Measurements from ENCODE around the gene PODN. TPM values are rescaled to one million over a fixed set of nuclear protein-coding genes. Genes with fewer than 3 reads are reported as not detected.

PODN gene
- total RNA-seq, 1 experiment from 2014 or later = 0.10 TPM

GRCh38 chr1:53079251-53079650 lies 17.2 kb downstream of the PODN start:
- H3K27me3 ChIP-seq = no peaks in the 10 kb centered on the region
- no peak for DNase-seq
- no peak overlapping the region for H3K4me3 ChIP-seq
- H3K9me3 ChIP-seq = no peaks in the 10 kb centered on the region
- H3K36me3 ChIP-seq = no peaks in the 10 kb centered on the region

- H3K4me3 ChIP-seq = no peak overlapping the region
- DNase-seq = no peak
- no peaks in the 10 kb centered on the region for H3K27me3 ChIP-seq
- H3K9me3 ChIP-seq = no peaks in the 10 kb centered on the region
- no peaks in the 10 kb centered on the region for H3K36me3 ChIP-seq
Measured at GRCh38 chr1:53080041-53080440, 18.0 kb downstream of the PODN start.

- Histone ChIP-seq H3K27me3 (no peaks in the 10 kb centered on the region), H3K4me3 (no peak overlapping the region), H3K9me3 (no peaks in the 10 kb centered on the region), H3K36me3 (no peaks in the 10 kb centered on the region)
- DNase-seq = no peak
Measured at GRCh38 chr1:53080769-53081168, 18.8 kb downstream of the PODN start.

DNA sequence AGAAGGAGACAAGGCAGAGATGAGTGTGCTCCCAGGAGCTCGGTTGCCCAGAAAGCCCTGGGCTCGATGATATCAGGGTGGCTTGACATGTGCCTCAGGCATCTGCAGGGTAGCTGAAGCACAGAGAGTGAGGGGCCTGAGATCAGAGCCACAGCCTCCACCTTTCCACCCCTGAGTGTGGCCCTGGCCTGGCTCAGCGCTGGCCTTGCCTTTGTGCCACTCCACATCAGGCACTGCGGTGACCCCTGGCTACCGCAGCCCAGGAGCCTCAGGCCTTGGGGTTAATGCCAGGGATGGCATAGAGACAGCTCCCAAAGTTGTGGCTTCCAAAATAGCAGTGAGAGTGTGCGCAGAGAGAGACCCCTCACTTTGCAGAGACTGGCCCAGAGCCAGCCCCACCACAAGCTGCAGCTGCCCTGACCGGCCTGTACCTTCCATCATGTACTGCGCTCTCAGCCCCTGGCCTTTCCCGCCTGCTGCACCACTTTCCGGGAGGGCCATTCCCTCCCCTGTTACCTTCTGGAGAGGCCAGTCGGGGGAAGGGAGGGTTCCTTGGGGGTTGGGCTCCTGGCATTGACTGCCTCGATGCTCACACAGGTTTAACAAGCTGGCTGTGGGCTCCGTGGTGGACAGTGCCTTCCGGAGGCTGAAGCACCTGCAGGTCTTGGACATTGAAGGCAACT lies 19.5 kb downstream of the PODN start:
- H3K27me3 ChIP-seq = no peaks in the 10 kb centered on the region
- no peak overlapping the region for H3K4me3 ChIP-seq
- DNase-seq = no peak
- no peaks in the 10 kb centered on the region for H3K36me3 ChIP-seq
- H3K9me3 ChIP-seq = no peaks in the 10 kb centered on the region

DNA sequence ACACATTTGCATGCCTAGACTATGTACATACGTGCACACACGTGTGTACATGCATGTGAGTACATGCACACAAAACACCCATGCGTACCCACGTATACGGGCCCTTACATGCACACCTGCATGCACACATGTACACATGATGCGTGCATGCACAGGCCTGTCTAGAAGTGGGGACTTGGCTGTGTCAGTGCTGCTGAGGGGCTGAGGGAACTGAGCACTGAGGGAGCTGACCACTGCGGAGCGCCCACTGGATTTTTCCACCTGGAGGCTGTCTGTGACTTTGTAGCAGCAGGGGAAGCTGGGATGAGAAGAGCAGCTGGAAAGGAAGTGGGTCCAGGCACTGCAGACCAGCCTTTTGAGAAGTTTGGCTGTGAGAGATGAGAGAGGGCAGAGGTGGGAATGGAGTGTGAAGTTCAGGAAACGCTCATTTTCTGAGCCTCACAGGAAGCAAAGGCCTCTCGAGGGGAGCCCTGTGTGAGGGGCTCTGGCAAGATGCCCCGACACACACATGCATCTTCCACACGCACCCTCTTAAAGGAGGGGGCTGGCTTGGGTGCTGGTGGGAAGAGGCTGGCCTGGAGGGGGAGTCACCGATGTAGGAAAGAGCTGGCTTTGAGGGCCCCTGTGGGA lies 20.9 kb downstream of the PODN start:
- DNase-seq = no peak
- Histone ChIP-seq H3K9me3 (no peaks in the 10 kb centered on the region), H3K36me3 (no peaks in the 10 kb centered on the region), H3K4me3 (no peak overlapping the region), H3K27me3 (no peaks in the 10 kb centered on the region)

- no peaks in the 10 kb centered on the region for H3K9me3 ChIP-seq
- H3K27me3 ChIP-seq = no peaks in the 10 kb centered on the region
- no peaks in the 10 kb centered on the region for H3K36me3 ChIP-seq
- H3K4me3 ChIP-seq = no peak overlapping the region
- no peak for DNase-seq
Measured at GRCh38 chr1:53083636-53084588, 21.9 kb downstream of the PODN start.

DNA sequence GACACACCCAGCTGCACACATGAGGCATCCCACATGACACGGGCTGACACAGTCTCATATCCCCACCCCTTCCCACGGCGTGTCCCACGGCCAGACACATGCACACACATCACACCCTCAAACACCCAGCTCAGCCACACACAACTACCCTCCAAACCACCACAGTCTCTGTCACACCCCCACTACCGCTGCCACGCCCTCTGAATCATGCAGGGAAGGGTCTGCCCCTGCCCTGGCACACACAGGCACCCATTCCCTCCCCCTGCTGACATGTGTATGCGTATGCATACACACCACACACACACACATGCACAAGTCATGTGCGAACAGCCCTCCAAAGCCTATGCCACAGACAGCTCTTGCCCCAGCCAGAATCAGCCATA lies 22.6 kb downstream of the PODN start:
- no peak for DNase-seq
- no peaks in the 10 kb centered on the region for H3K27me3 ChIP-seq
- no peaks in the 10 kb centered on the region for H3K36me3 ChIP-seq
- no peak overlapping the region for H3K4me3 ChIP-seq
- H3K9me3 ChIP-seq = no peaks in the 10 kb centered on the region

- Histone ChIP-seq H3K27me3 (no peaks in the 10 kb centered on the region), H3K4me3 (no peak overlapping the region), H3K36me3 (no peaks in the 10 kb centered on the region), H3K9me3 (no peaks in the 10 kb centered on the region)
- no peak for DNase-seq
Measured at GRCh38 chr1:53085405-53085804, 23.4 kb downstream of the PODN start.

DNA sequence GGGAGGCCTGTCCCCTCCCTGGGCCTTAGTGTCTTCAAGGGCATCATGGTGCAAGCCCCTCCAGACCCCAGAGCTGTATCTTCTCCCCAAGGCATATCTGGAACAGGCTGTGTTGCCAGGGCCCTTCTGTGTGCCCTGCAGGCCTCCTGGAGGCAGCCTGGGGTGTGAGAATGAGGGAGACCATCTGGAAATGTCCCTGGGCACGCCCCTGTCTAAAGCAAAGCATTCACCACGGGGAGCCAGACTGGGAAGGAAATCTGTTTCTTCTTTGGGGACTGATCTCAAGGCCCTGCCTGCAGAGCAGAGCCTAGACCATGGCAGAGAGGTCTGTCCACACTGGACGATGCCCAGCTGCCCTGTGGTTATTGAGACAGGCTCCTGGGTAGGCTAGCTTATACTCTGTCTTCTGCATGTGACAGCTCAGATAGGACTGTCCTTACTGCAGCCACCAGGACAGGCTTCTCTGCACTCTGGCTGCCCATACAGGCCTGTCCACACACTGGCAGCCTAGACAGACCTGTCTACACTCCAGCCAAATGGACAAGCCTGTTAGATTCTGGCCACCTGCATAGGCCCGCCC lies 24.6 kb downstream of the PODN start:
- Histone ChIP-seq H3K36me3 (no peaks in the 10 kb centered on the region), H3K4me3 (no peak overlapping the region), H3K9me3 (no peaks in the 10 kb centered on the region), H3K27me3 (no peaks in the 10 kb centered on the region)
- DNase-seq = no peak

DNA sequence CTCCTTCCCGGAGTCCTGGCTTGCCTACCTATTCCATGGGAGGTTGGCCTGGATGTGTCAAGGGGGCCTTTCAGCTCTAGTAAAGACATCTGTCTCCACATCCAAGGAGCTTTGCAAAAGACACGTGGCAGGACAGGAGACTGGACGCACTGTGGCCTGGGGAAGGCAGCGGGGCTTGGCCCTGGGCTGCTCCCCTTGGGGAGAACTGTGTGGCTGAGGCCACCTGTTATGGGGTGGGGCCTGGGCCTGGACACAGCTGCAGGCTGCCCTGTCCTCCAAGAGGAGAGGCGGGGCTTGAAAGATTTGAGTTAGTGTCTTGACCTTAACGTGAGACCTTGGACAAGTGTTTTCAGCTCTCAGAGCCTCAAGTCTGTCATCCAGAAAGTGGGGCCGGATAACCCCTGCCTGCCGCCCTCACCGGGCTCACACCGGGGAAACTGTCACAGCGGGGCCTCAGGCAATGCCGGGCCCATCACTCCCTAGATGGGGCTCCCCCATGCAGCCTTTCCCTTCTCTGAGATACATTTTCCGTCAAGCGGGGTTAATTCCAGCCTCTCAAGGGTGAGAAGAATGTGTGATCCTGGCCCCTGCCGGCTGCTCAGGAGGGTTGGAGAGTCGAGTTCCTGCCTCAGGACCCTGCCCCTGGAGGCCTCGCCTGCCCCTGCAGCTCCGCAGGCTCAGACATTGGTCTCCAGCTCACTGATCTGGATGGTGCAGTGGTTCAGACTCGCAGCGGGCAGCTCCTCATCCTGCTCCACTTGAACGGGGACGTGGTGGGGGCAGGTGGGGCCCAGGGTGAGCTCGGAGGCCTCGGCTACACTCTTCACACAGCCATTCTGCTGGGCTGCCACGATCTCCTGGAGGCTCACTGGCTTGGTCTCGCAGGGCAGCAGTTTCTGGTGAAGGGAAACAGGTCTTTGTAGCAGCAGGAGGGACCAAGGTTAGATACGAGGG lies 25.6 kb downstream of the PODN start:
- DNase-seq = no peak
- H3K9me3 ChIP-seq = no peaks in the 10 kb centered on the region
- H3K36me3 ChIP-seq = no peaks in the 10 kb centered on the region
- no peaks in the 10 kb centered on the region for H3K27me3 ChIP-seq
- H3K4me3 ChIP-seq = no peak overlapping the region

DNA sequence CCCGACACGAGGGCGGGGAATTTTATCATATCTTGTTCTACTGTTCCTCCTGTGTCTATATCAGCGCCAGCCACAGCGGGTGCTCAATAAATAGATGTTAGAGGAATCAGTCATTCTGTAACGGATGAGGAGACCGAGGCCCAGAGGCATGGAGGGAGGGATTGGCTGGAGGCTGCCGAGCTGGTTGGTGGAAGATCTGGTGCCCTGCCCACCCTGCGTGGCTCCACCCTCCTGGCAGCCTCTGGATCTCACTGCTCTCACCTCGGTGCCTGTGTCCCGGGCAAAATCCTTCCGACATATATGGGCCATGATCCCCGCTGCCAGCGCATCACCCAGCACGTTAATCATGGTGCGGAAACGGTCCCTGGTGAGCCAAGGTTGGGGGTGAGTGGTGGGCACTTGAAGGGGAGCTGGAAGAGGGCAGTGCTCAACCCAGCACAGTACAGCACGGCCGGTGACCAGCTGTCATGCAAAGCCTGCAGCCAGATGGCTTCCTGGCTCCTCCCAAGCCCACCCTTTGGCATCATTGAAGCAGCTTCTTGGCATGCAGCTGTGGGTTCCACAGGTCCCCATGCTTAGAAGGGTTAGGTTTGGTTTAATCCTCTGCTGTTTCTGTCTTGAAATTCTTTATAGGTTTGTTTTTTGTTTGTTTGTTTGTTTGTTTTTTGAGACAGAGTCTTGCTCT lies 26.7 kb downstream of the PODN start:
- H3K4me3 ChIP-seq = no peak overlapping the region
- no peaks in the 10 kb centered on the region for H3K36me3 ChIP-seq
- no peaks in the 10 kb centered on the region for H3K27me3 ChIP-seq
- no peaks in the 10 kb centered on the region for H3K9me3 ChIP-seq
- DNase-seq = no peak

DNA sequence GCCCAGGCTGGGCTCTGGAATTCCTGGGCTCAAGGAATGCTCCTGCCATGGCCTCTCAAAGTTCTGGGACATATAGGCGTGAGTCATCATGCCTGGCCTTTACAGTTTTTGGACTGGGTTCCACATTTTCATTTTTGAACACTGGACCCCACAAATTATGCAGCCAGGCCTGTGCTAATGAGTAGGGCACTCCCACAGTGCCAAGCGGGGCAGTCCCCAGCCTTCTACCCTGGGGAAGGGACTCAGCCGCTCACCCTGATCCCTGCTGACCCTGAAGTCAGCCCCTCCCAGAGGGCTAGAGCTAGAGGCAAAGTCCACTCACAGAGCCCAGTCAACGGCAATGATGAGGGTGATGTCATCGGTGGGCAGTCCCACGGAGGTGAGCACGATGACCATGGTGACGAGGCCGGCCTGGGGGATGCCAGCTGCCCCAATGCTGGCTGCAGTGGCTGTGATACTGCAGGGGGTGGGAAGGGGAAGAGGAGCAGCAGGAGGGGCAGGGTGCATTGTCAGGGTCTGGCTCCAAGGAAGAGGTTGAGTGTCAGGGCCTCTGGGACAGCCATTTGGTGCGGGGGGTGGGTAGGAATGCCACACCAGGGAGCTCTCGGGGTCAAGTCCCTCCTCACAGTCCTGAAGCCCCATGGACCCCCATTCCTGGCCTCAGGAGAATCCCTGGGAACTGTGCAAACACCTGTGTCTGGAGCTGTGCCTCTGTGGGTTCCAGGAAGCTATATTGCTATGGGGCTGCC lies 27.6 kb downstream of the PODN start:
- peak; percentile 24 for DNase-seq

GRCh38 chr1:53090227-53091147 lies 28.5 kb downstream of the PODN start:
- Histone ChIP-seq H3K9me3 (no peaks in the 10 kb centered on the region), H3K27me3 (no peaks in the 10 kb centered on the region), H3K4me3 (no peak overlapping the region), H3K36me3 (no peaks in the 10 kb centered on the region)
- DNase-seq = no peak

More for the DNA sequence above, 27.6 kb downstream of the PODN start:
- Histone ChIP-seq H3K36me3 (no peaks in the 10 kb centered on the region), H3K27me3 (no peaks in the 10 kb centered on the region), H3K4me3 (no peak overlapping the region), H3K9me3 (no peaks in the 10 kb centered on the region)
